Thymus (tissue), 11 donors: ENCODE measurements around the gene DCLK1. TPM values are rescaled to one million over a fixed set of nuclear protein-coding genes. Genes with fewer than 3 reads are reported as not detected.

ENCODE experiments used
- DNase-seq, 9 donors: peaks; one replicate each; pipeline ENCODE4 v3.0.0-alpha.2; 2013; ENCODE audit warnings: low spot score in 9 of 9, low read depth in 6 of 9, missing footprints in 1 of 9
- H3K27ac ChIP-seq, 2 donors: one replicate each; pipeline ENCODE4 v1.5.1; 2013; ENCODE audit warnings: control low read depth in 1 of 2, low read depth in 1 of 2, low read length in 1 of 2, mild to moderate bottlenecking in 1 of 2, moderate library complexity in 1 of 2
- H3K27me3 ChIP-seq, 2 donors: one replicate each; pipeline ENCODE4 v1.5.1; 2013; ENCODE audit warnings: low read length in 1 of 2; ENCODE audit not compliant: control insufficient read depth in 2 of 2, insufficient read depth in 1 of 2
- H3K36me3 ChIP-seq, 2 donors: one replicate each; pipeline ENCODE4 v1.5.1; 2013; ENCODE audit warnings: low read length in 1 of 2, mild to moderate bottlenecking in 1 of 2, moderate library complexity in 1 of 2; ENCODE audit not compliant: control insufficient read depth in 2 of 2, insufficient read depth in 2 of 2
- H3K4me1 ChIP-seq, 2 donors: one replicate each; pipeline ENCODE4 v1.5.1; 2013; ENCODE audit warnings: low read length in 2 of 2; ENCODE audit not compliant: control insufficient read depth in 2 of 2, insufficient read depth in 2 of 2
- H3K4me3 ChIP-seq, 2 donors: one replicate each; pipeline ENCODE4 v1.5.1; 2013; ENCODE audit warnings: low read length in 2 of 2, control low read depth in 1 of 2, mild to moderate bottlenecking in 1 of 2
- H3K9me3 ChIP-seq, 2 donors: one replicate each; pipeline ENCODE4 v1.5.1; 2013; ENCODE audit warnings: low read length in 1 of 2, mild to moderate bottlenecking in 1 of 2; ENCODE audit not compliant: control insufficient read depth in 2 of 2, insufficient read depth in 1 of 2
- WGBS: extraction: QIAGEN DNeasy Blood & Tissue Kit; methylation state at CpG from one replicate; pipeline ENCODE4 v1.1.7; 2013; 5-methylcytosine and 5-hydroxymethylcytosine counted together
- polyA plus RNA-seq: library from polyadenylated mRNA; stranded (reverse); fragments of 200-250 nt; gene quantifications from one replicate; pipeline ENCODE4 v1.2.3, GENCODE V29; 2013
- total RNA-seq: library from RNA; stranded (reverse); fragments of 120-200 nt; gene quantifications from one replicate; pipeline ENCODE4 v1.2.4, GENCODE V29; 2013
- donor health status: healthy.

DCLK1 gene
- total and polyA plus RNA-seq, 2 donors = 2.5 to 2.9 TPM

DNA sequence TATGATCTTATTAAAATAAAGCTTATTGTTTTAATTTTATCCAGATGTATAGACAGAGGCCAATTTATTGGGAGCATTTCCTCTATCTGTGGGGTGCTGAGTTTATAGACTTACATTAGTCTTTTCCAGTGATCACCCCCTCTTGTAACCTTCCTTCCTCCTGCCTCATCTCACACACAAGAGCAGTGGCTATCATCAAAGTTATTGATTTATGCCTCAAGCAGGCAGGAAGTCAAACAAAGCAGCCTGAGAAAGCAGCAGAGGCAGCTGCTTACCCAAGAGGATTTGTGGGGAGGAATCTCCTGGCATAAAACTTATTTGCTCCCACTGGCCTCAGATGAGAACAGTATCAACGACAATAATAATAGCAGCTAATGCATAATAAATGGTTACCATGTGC lies 26.3 kb upstream of the DCLK1 start:
- Histone ChIP-seq H3K36me3 (no peaks in the 10 kb centered on the region), H3K4me3 (no peak overlapping the region), H3K27ac (no peak overlapping the region), H3K27me3 (peaks cover 0 to 7% of the 10 kb centered on the region in 2 donors), H3K4me1 (no peaks in the 10 kb centered on the region), H3K9me3 (no peaks in the 10 kb centered on the region)
- 87% methylated on average over 1 of the region's 1 CpG for WGBS
- no peak for DNase-seq

DNA sequence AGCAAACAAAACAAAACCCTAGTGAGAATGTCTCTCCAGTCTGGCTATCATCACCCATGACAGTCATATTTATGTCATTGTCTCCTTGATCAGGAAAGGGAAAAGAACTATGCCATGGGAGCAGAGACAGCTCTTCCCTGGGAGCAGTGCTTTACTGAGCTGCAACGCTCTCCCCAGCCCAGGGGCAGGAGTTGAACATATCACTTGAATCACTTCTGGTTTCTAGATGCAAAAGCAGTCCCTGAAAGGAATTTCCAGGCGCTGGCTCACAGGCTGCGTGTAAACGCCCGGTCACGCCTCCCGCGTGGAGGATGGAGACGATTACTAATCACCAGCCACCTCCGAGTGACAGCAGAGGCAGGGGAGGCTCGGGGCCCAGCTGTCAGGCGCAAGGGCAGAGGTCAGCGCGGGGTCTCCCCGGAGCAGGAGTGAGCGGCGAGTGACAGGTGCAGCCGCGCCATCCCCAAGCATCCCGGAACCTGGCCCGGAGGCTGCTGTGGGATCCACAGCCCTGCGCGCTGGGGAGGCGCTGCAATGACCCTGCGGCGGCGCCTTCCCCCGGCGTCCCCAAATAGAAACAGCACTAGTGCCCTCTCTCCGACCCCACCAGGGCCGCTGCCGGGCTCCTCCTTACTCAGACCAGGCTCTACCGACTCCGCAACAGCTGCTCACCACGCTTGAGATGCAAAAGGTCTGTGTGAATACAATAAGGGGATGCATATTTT lies 23.5 kb upstream of the DCLK1 start:
- H3K4me1 ChIP-seq = no peaks in the 10 kb centered on the region
- no peak for DNase-seq
- H3K9me3 ChIP-seq = no peaks in the 10 kb centered on the region
- no peak overlapping the region for H3K4me3 ChIP-seq
- 13% methylated on average over 35 of the region's 35 CpGs for whole genome bisulfite sequencing
- H3K27me3 ChIP-seq = peaks cover 0 to 7% of the 10 kb centered on the region in 2 donors
- no peaks in the 10 kb centered on the region for H3K36me3 ChIP-seq
- no peak overlapping the region for H3K27ac ChIP-seq

DNA sequence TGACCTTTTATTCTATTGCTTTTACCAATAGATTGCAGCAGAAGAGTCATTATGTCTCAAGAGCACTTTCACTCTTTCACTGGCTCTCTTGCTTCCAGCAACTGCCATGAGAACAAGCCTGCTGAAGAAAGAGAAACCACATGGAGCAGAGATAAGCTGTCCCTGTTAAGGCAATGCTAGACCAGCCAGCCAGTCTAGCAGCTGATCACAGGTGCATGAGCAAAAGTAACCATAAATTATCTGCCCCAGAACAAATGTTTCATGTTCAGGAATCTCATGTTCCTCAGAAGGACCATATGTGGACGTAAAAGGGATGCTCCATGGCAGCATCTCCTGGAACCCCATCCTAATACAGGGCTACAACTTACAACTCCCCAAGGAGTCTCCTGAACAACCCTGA lies 20.4 kb upstream of the DCLK1 start:
- no peak for DNase-seq
- no peak overlapping the region for H3K27ac ChIP-seq
- H3K27me3 ChIP-seq = peaks cover 0 to 7% of the 10 kb centered on the region in 2 donors
- no peaks in the 10 kb centered on the region for H3K9me3 ChIP-seq
- 87% methylated on average over 1 of the region's 1 CpG for WGBS
- no peaks in the 10 kb centered on the region for H3K4me1 ChIP-seq
- H3K36me3 ChIP-seq = no peaks in the 10 kb centered on the region
- no peak overlapping the region for H3K4me3 ChIP-seq

DNA sequence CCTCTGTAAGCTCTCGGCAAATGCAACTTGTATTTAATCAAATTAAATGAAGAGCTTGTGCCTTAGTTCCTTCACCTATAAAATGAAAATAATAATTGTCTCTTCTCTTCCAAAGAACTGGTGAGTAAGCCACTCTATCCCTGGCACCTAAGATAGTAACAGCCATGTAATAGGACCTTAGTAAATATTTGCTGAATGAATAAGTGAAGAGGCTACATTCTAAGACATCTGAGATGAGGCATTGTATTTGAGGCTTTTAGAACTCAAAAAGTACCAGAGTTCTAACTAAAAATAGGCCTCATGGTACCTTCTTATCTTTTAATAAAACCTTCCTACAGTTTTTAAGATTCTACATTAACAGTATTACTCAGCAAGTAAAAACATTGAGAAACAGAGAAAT lies 17.3 kb upstream of the DCLK1 start:
- DNase-seq = no peak
- Histone ChIP-seq H3K4me3 (no peak overlapping the region), H3K9me3 (no peaks in the 10 kb centered on the region), H3K27ac (no peak overlapping the region), H3K4me1 (no peaks in the 10 kb centered on the region), H3K27me3 (no peaks in the 10 kb centered on the region), H3K36me3 (no peaks in the 10 kb centered on the region)
- 96% methylated on average over 1 of the region's 1 CpG for WGBS

DNA sequence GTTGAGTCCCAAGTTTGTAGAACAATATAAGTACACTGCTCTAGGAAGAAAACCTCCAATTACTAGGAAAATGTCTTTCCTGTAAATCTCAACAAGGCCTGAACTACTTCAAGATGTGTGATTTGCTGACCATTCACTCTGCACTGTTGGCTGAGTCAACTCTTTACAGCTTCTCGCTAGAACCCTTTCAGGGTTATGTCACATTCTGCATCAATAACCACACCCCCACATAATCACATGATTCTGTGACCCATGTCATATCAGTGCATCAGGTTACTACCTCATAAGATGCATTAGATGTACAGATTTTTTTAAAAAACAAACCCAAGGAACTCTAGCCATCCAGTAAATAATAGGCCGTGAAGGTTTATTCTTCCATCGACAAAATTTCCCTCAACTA lies 16.1 kb upstream of the DCLK1 start:
- WGBS = 94% methylated on average over 3 of the region's 3 CpGs

DNA sequence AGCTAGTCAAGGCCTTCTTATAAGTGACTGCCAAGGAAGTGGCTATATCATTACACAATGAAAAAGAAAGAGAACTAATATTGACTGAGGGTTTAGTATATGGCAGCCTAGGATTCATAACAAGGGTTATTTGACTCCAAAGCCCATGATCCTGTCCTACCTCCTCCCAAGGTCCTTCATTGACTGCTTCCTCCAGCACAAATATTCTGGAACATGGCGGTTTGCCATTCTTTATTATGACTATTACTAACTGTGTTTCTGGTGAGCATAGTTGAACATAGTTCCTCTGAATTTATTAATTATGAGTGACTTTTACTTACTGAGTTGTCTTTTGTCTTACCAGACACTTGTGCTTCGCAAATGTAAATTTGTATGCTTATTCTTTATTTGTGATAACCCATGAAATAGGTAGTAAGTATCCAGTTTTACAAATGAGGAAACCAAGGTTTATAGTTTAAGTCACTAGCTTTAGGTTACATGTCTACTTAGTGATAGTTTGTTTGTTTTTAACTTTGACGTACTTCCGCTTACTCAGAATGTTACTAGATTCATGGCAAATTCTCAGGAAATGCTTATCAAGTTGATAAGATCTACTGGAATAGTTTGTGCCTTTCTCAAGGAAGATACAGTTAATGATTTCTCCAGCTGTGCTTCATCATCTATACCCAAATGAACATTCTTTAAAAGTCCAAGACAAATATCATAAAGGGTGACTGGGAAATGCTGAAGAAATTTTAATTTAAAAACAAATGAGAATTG lies 15.5 kb upstream of the DCLK1 start:
- 95% methylated on average over 4 of the region's 4 CpGs for WGBS
- no peaks in the 10 kb centered on the region for H3K27me3 ChIP-seq
- H3K4me3 ChIP-seq = no peak overlapping the region
- H3K9me3 ChIP-seq = no peaks in the 10 kb centered on the region
- no peak for DNase-seq
- no peaks in the 10 kb centered on the region for H3K36me3 ChIP-seq
- no peaks in the 10 kb centered on the region for H3K4me1 ChIP-seq
- H3K27ac ChIP-seq = no peak overlapping the region

More for the DNA sequence above, 16.1 kb upstream of the DCLK1 start:
- Histone ChIP-seq H3K9me3 (no peaks in the 10 kb centered on the region), H3K36me3 (no peaks in the 10 kb centered on the region), H3K4me3 (no peak overlapping the region), H3K4me1 (no peaks in the 10 kb centered on the region), H3K27me3 (no peaks in the 10 kb centered on the region), H3K27ac (no peak overlapping the region)
- DNase-seq = no peak

DNA sequence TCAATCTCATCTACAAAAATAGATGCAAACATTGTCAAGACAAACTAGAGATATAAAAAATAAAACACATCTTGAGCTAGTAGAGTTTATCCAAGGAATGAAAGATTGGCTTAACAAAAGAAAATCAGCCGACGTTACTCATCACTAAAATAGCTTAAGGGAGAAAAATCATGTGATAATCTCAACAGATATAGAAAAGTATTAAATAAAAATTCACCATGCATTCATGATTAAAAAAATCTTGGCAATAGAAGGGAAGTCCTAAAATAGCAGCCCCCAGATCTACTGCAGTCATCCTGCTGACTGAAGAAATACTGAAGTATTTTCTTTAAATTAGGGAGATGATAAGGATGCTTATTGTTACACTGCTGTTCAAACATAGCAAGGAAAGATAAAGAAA lies 12.6 kb upstream of the DCLK1 start:
- WGBS = 96% methylated on average over 2 of the region's 2 CpGs

DNA sequence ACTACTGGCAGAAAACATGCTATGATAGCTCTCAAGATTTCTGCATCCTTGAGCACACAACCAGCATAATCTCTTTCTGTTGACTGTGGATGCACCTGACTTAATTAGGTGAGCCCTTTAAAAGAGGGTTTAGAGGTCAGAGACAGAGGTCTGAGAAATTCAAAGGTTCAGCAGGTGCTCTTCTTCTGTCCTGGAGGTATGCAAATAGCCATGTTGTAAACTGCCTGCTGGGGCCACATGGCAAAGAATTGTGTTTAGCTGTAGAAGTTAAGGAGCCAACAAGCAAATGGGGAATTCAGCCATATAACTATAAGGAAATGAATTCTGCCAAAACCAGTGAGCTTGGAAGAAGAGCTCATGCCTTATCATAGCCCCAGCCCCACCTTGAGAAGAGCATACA lies 11.6 kb upstream of the DCLK1 start:
- H3K27me3 ChIP-seq = no peaks in the 10 kb centered on the region
- no peaks in the 10 kb centered on the region for H3K9me3 ChIP-seq
- H3K27ac ChIP-seq = no peak overlapping the region
- no peaks in the 10 kb centered on the region for H3K4me1 ChIP-seq
- H3K4me3 ChIP-seq = no peak overlapping the region
- DNase-seq = no peak
- no peaks in the 10 kb centered on the region for H3K36me3 ChIP-seq

More for the DNA sequence above, 12.6 kb upstream of the DCLK1 start:
- no peaks in the 10 kb centered on the region for H3K9me3 ChIP-seq
- H3K36me3 ChIP-seq = no peaks in the 10 kb centered on the region
- no peak overlapping the region for H3K27ac ChIP-seq
- DNase-seq = no peak
- H3K4me1 ChIP-seq = no peaks in the 10 kb centered on the region
- no peaks in the 10 kb centered on the region for H3K27me3 ChIP-seq
- H3K4me3 ChIP-seq = no peak overlapping the region

DNA sequence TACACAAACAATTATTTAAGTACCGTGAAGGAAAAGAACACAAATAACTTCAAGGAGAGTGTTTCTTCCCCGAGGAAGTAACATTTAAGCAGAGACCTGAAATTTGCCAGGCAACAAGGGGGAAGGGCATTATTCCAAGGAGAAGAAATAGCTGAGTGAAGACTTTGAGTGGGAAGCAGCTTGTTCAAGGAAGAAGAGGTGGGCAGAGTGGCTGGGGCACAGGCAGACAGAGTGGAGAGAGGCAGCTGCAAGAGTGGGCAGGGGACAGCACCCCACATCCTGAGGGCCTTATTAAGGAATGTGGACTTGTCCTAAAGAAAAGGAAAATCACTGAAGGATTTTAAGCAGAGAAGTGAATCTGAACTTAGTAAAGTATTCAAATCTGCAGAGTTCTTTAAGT lies 4.7 kb upstream of the DCLK1 start:
- 92% methylated on average over 2 of the region's 2 CpGs for WGBS
- Histone ChIP-seq H3K4me1 (no peaks in the 10 kb centered on the region), H3K27ac (no peak overlapping the region), H3K9me3 (no peaks in the 10 kb centered on the region), H3K4me3 (no peak overlapping the region), H3K27me3 (peaks cover 10 to 13% of the 10 kb centered on the region in 2 donors), H3K36me3 (no peaks in the 10 kb centered on the region)
- no peak for DNase-seq
